ENCODE measurements around the gene PTER. TPM values are rescaled to one million over a fixed set of nuclear protein-coding genes. Genes with fewer than 3 reads are reported as not detected.

PTER gene
- total and polyA plus RNA-seq, 2 experiments from 2014 or later = 8.6 to 21.6 TPM

DNA sequence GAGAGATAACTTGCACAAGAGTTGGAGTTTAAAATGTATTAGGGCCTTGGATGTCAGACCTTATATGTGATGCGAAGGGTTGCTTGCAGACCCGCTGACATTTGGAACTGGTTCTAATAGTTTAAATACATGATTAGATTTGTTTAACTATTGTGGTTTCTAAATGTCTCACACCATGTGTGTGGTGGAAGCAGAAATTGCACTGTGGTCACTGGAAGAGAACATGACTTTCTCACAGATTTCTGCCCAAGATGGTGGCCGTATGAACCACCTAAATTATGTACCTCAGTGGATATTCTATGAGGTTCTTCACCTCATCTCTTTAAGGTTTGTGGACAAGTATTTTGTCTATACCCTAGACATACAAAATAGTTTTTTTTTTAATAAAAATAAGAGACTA is 93.0 kb downstream of the PTER start:
- WGBS (ENCODE audit: low lambda C conversion rate, missing lambda C conversion rate) = 63% methylated on average over 3 of the region's 3 CpGs
- no peak for TF ChIP-seq EZH2 (IDR thresholded peaks at IDR 0.05; ENCODE audit: borderline replicate concordance)
- TF ChIP-seq, protein P1, sequence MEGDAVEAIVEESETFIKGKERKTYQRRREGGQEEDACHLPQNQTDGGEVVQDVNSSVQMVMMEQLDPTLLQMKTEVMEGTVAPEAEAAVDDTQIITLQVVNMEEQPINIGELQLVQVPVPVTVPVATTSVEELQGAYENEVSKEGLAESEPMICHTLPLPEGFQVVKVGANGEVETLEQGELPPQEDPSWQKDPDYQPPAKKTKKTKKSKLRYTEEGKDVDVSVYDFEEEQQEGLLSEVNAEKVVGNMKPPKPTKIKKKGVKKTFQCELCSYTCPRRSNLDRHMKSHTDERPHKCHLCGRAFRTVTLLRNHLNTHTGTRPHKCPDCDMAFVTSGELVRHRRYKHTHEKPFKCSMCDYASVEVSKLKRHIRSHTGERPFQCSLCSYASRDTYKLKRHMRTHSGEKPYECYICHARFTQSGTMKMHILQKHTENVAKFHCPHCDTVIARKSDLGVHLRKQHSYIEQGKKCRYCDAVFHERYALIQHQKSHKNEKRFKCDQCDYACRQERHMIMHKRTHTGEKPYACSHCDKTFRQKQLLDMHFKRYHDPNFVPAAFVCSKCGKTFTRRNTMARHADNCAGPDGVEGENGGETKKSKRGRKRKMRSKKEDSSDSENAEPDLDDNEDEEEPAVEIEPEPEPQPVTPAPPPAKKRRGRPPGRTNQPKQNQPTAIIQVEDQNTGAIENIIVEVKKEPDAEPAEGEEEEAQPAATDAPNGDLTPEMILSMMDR (IDR thresholded peaks at IDR 0.05; ENCODE audit: poor library complexity) = no peak
- TF ChIP-seq EZH2phosphoT487 (IDR thresholded peaks at IDR 0.05; ENCODE audit: low read depth, severe bottlenecking, unreplicated experiment) = no peak
- H3K27ac ChIP-seq = no peak overlapping the region

DNA sequence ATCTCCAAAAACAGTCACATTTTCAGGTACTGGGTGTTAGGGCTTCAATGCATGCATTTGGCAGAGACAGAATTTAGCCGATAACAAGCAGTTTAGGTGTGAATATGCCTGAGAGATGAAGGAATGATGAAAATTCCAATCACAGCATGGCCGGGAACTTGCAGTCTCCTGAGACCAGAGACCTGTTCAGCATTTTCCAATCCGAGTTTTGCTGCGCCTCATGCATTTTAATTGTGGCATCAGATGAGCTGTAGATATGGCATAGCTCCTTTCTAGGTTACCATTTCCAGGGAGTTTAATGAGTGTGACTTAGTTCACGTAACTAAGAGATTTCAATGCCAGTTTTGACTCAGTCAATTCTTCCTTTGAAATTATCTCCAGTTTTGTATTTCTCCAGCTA is 99.3 kb downstream of the PTER start:
- Histone ChIP-seq H3K27me3 (no peaks in the 10 kb centered on the region), H3K4me3 (no peak overlapping the region), H3K4me1 (ENCODE audit: insufficient read depth) (no peaks in the 10 kb centered on the region), H3K9me3 (ENCODE audit: low read depth) (no peaks in the 10 kb centered on the region), H4K20me1 (ENCODE audit: insufficient read depth, poor library complexity, severe bottlenecking) (no peaks in the 10 kb centered on the region), H3K4me2 (no peak overlapping the region), H3K79me2 (no peaks in the 10 kb centered on the region), H2AFZ (no peak overlapping the region), H3K36me3 (replicated peaks; ENCODE audit: insufficient read depth, low read depth) (no peaks in the 10 kb centered on the region), H3K27ac (no peak overlapping the region), H3K9me2 (replicated peaks; ENCODE audit: insufficient read depth) (no peaks in the 10 kb centered on the region)
- WGBS (ENCODE audit: low lambda C conversion rate, missing lambda C conversion rate) = 97% methylated on average over 5 of the region's 5 CpGs
- no peak for DNase-seq (ENCODE audit: low spot score)
- TF ChIP-seq EZH2phosphoT487 (IDR thresholded peaks at IDR 0.05; ENCODE audit: low read depth, severe bottlenecking, unreplicated experiment) = no peak
- TF ChIP-seq, protein P1 (IDR thresholded peaks at IDR 0.05; ENCODE audit: poor library complexity) = no peak
- no peak for TF ChIP-seq EZH2 (IDR thresholded peaks at IDR 0.05; ENCODE audit: borderline replicate concordance)

More for the DNA sequence above, 93.0 kb downstream of the PTER start:
- Histone ChIP-seq H3K4me2 (no peak overlapping the region), H4K20me1 (ENCODE audit: insufficient read depth, poor library complexity, severe bottlenecking) (no peaks in the 10 kb centered on the region), H3K27me3 (peaks cover 20% of the 10 kb centered on the region), H3K9me3 (ENCODE audit: low read depth) (no peaks in the 10 kb centered on the region), H3K4me3 (no peak overlapping the region), H3K79me2 (no peaks in the 10 kb centered on the region), H3K9me2 (replicated peaks; ENCODE audit: insufficient read depth) (no peaks in the 10 kb centered on the region), H3K4me1 (ENCODE audit: insufficient read depth) (no peaks in the 10 kb centered on the region), H3K36me3 (replicated peaks; ENCODE audit: insufficient read depth, low read depth) (no peaks in the 10 kb centered on the region), H2AFZ (no peak overlapping the region)
- no peak for DNase-seq (ENCODE audit: low spot score)

DNA sequence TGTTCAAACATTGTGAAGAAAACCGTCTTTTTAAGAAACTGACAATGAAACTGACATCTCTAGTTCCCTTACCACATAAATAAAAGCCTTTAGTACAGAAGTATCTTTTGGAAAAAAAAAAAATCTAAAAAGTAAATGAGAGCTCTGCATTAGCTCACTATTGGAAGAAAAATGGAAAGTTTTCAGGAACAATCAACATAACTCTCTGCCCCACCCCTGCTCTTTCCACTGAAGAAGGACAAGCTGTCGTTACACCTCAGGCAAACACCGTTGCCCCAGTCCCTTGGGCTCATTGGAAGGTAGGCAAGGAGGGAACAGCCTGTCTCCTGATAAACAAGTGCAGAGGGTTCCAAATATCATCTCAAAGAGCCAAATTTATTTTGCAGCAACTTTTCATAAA is 107.3 kb downstream of the PTER start:
- Histone ChIP-seq H3K27ac (no peak overlapping the region), H4K20me1 (ENCODE audit: insufficient read depth, poor library complexity, severe bottlenecking) (no peaks in the 10 kb centered on the region), H2AFZ (no peak overlapping the region), H3K4me1 (ENCODE audit: insufficient read depth) (no peaks in the 10 kb centered on the region), H3K9me2 (replicated peaks; ENCODE audit: insufficient read depth) (no peaks in the 10 kb centered on the region), H3K36me3 (replicated peaks; ENCODE audit: insufficient read depth, low read depth) (no peaks in the 10 kb centered on the region), H3K27me3 (no peaks in the 10 kb centered on the region), H3K79me2 (no peaks in the 10 kb centered on the region), H3K4me2 (no peak overlapping the region), H3K9me3 (ENCODE audit: low read depth) (no peaks in the 10 kb centered on the region), H3K4me3 (no peak overlapping the region)
- no peak for TF ChIP-seq EZH2 (IDR thresholded peaks at IDR 0.05; ENCODE audit: borderline replicate concordance)
- TF ChIP-seq, protein P1 (IDR thresholded peaks at IDR 0.05; ENCODE audit: poor library complexity) = no peak
- 78% methylated on average over 3 of the region's 3 CpGs for WGBS (ENCODE audit: low lambda C conversion rate, missing lambda C conversion rate)
- DNase-seq (ENCODE audit: low spot score) = no peak

DNA sequence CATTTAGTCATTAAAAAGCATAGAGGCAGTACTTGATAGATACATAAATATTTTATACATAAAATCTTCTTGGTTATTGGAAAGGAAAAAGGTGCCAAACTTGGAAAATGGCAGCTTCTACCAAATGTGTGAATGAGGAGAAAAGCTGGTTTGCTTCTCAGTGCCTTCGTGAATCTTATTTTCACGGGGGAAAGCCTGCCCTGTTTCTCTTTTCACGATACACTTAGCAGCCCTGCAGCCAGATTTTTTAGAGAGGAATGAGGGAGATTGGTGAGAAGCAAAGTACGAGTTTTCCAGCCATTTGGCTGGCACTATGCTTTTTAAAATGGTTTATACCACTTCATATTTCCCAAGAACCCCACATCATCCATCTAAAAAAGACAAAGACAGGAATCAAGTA is 107.8 kb downstream of the PTER start:
- Histone ChIP-seq H3K4me1 (ENCODE audit: insufficient read depth) (no peaks in the 10 kb centered on the region), H3K27me3 (no peaks in the 10 kb centered on the region), H2AFZ (no peak overlapping the region), H3K79me2 (no peaks in the 10 kb centered on the region), H3K36me3 (replicated peaks; ENCODE audit: insufficient read depth, low read depth) (no peaks in the 10 kb centered on the region), H4K20me1 (ENCODE audit: insufficient read depth, poor library complexity, severe bottlenecking) (no peaks in the 10 kb centered on the region), H3K4me2 (no peak overlapping the region), H3K4me3 (no peak overlapping the region), H3K9me3 (ENCODE audit: low read depth) (no peaks in the 10 kb centered on the region), H3K27ac (no peak overlapping the region), H3K9me2 (replicated peaks; ENCODE audit: insufficient read depth) (no peaks in the 10 kb centered on the region)
- no peak for TF ChIP-seq EZH2phosphoT487 (IDR thresholded peaks at IDR 0.05; ENCODE audit: low read depth, severe bottlenecking, unreplicated experiment)
- no peak for TF ChIP-seq EZH2 (IDR thresholded peaks at IDR 0.05; ENCODE audit: borderline replicate concordance)
- TF ChIP-seq, protein P1 (IDR thresholded peaks at IDR 0.05; ENCODE audit: poor library complexity) = no peak
- DNase-seq (ENCODE audit: low spot score) = no peak
- 93% methylated on average over 4 of the region's 4 CpGs for WGBS (ENCODE audit: low lambda C conversion rate, missing lambda C conversion rate)

Measured in hepatocyte (in vitro differentiated cells).